Measurements from ENCODE around the gene MORF4L1. TPM values are rescaled to one million over a fixed set of nuclear protein-coding genes. Genes with fewer than 3 reads are reported as not detected.

Gene MORF4L1
- total and polyA plus RNA-seq, 8 donors: 78.8 to 545 (median 267) TPM

GRCh38 chr15:78923480-78924360 is 51.0 kb downstream of the MORF4L1 start:
- Histone ChIP-seq H3K36me3 (peaks cover 49 to 99% (median 96%) of the 10 kb centered on the region in 4 donors), H3K4me3 (no peak overlapping the region), H3K4me1 (peaks cover 0 to 13% (median 2%) of the 10 kb centered on the region in 4 donors), H3K9me3 (no peaks in the 10 kb centered on the region), H3K27me3 (no peaks in the 10 kb centered on the region), H3K27ac (no peak overlapping the region)
- no peak for TF ChIP-seq CTCF (IDR thresholded peaks at IDR 0.05)
- TF ChIP-seq EP300 (IDR thresholded peaks at IDR 0.05): no peak
- no peak for TF ChIP-seq POLR2AphosphoS5 (IDR thresholded peaks at IDR 0.05)
- no peak for TF ChIP-seq POLR2A (IDR thresholded peaks at IDR 0.05)
- WGBS, 5 donors: 88 to 94% (median 91%) methylated on average over 17 to 18 of the region's 18 CpGs
- DNase-seq: no peak
- intact Hi-C loops (cut with DNase I; ENCODE audit: low total_unique reads): no loop called here

GRCh38 chr15:78925076-78925624 is 52.5 kb downstream of the MORF4L1 start:
- DNase-seq: no peak
- H3K4me3 ChIP-seq: no peak overlapping the region
- H3K36me3 ChIP-seq: peaks cover 40 to 99% (median 94%) of the 10 kb centered on the region in 4 donors
- WGBS, 5 donors: 73 to 86% (median 77%) methylated on average over 4 to 10 of the region's 10 CpGs
- H3K4me1 ChIP-seq: peaks cover 0 to 13% (median 2%) of the 10 kb centered on the region in 4 donors
- no peak overlapping the region for H3K27ac ChIP-seq
- no peaks in the 10 kb centered on the region for H3K27me3 ChIP-seq
- H3K9me3 ChIP-seq: no peaks in the 10 kb centered on the region
- intact Hi-C loops (cut with DNase I; ENCODE audit: low total_unique reads): no loop called here
- TF ChIP-seq POLR2AphosphoS5 (IDR thresholded peaks at IDR 0.05) (no peak), CTCF (IDR thresholded peaks at IDR 0.05) (no peak), POLR2A (IDR thresholded peaks at IDR 0.05) (no peak), EP300 (IDR thresholded peaks at IDR 0.05) (no peak)

- TF ChIP-seq CTCF (IDR thresholded peaks at IDR 0.05) (no peak), POLR2A (IDR thresholded peaks at IDR 0.05) (no peak), POLR2AphosphoS5 (IDR thresholded peaks at IDR 0.05) (no peak), EP300 (IDR thresholded peaks at IDR 0.05) (no peak)
- peaks cover 37 to 95% (median 89%) of the 10 kb centered on the region in 4 donors for H3K36me3 ChIP-seq
- no peak overlapping the region for H3K27ac ChIP-seq
- WGBS, 5 donors: 54 to 83% (median 64%) methylated on average over 4 to 5 of the region's 5 CpGs
- intact Hi-C loops (cut with DNase I; ENCODE audit: low total_unique reads): no loop called here
- no peak overlapping the region for H3K4me3 ChIP-seq
- H3K27me3 ChIP-seq: no peaks in the 10 kb centered on the region
- no peaks in the 10 kb centered on the region for H3K9me3 ChIP-seq
- no peak for DNase-seq
- H3K4me1 ChIP-seq: peaks cover 0 to 20% (median 3%) of the 10 kb centered on the region in 4 donors
Measured at GRCh38 chr15:78925956-78926743, 53.5 kb downstream of the MORF4L1 start.

All from stomach (tissue), 9 donors.